GM12878 (cell line): ENCODE results near the gene PAQR8. TPM values are rescaled to one million over a fixed set of nuclear protein-coding genes. Genes with fewer than 3 reads are reported as not detected.

Experiments
- ASH2L ChIP-seq: fragments of 300-600, 200-600 bp; sonication (generic); IDR thresholded peaks from 2 replicates; pipeline ENCODE4 v1.6.1; 2017; ENCODE audit warnings: low read depth, mild to moderate bottlenecking, borderline replicate concordance
- CHD2 ChIP-seq: IDR thresholded peaks from 2 replicates; pipeline ENCODE4 v1.6.1; 2011; ENCODE audit warnings: low read depth, low read length, improper control_type of control experiment, borderline replicate concordance
- CREB1 ChIP-seq: IDR thresholded peaks from 2 replicates; pipeline ENCODE4 v1.6.1; 2012; ENCODE audit warnings: low read depth, mild to moderate bottlenecking, inconsistent platforms
- HDAC6 ChIP-seq: fragments of 200-600 bp; sonication (generic); IDR thresholded peaks from one replicate; pipeline ENCODE4 v1.8.0; 2017; ENCODE audit warnings: antibody characterized with exemption; ENCODE audit not compliant: unreplicated experiment
- KAT2A ChIP-seq: conservative IDR thresholded peaks from 2 replicates; pipeline ENCODE4 v1.6.1; 2011; ENCODE audit warnings: low read depth, low read length; ENCODE audit not compliant: control insufficient read depth
- RAD51 ChIP-seq: fragments of 450-650 bp; IDR thresholded peaks from 2 replicates; pipeline ENCODE4 v1.6.1; 2016; ENCODE audit warnings: moderate library complexity, mild to moderate bottlenecking, inconsistent platforms
- RCOR1 ChIP-seq: conservative IDR thresholded peaks from 2 replicates; pipeline ENCODE4 v1.6.1; 2012; ENCODE audit warnings: low read depth, low read length, improper control_type of control experiment
- SIN3A ChIP-seq: IDR thresholded peaks from 2 replicates; pipeline ENCODE4 v1.6.1; 2012; ENCODE audit warnings: low read depth, low read length, improper control_type of control experiment
- ZNF24 ChIP-seq: fragments of 450-650 bp; IDR thresholded peaks from 2 replicates; pipeline ENCODE4 v1.6.1; 2017; ENCODE audit warnings: antibody characterized with exemption, mild to moderate bottlenecking
- ZNF274 ChIP-seq: IDR thresholded peaks from one replicate; pipeline ENCODE4 v1.8.0; 2011; ENCODE audit not compliant: insufficient read length, insufficient read depth
- ZNF384 ChIP-seq: IDR thresholded peaks from 2 replicates; pipeline ENCODE4 v1.6.1; 2012; ENCODE audit warnings: low read depth, mild to moderate bottlenecking, low read length, improper control_type of control experiment, borderline replicate concordance
- polyA plus RNA-seq, 11 experiments: library from polyadenylated mRNA; depleted of rRNA in 4 of 11; unstranded in 6 of 11; stranded (reverse) in 5 of 11; fragments of >200 nt; fragmentation: Nextera tagmentation in 4 of 11; fragmentation: Illumina TruSeq in 1 of 11; extraction: Ambion mirVana in 4 of 11; extraction: Trizol in 1 of 11; gene quantifications; 1 replicate in 1 of 11; 2 replicates in 10 of 11; pipeline versions ENCODE4 v1.2.1 to v1.2.3, GENCODE V29; 2011 to 2016; ENCODE audit warnings: inconsistent platforms in 2 of 11, missing spikeins in 2 of 11, low read depth in 1 of 11
- total RNA-seq, 4 experiments: library from RNA; depleted of rRNA in 3 of 4; stranded (reverse); fragments of >200 nt in 3 of 4; fragmentation: Illumina TruSeq in 1 of 4; extraction: Trizol in 1 of 4; gene quantifications; 2 replicates each; pipeline versions ENCODE4 v1.2.1 to v1.2.3, GENCODE V29; 2013 to 2021
- TF ChIP-seq, protein P1 (sequence below): fragments of 450-650 bp; IDR thresholded peaks from 2 replicates; pipeline ENCODE4 v1.6.1; 2018; ENCODE audit warnings: borderline replicate concordance, mild to moderate bottlenecking; ENCODE audit not compliant: partially characterized antibody
- TF ChIP-seq, protein P2 (sequence below): IDR thresholded peaks from 2 replicates; pipeline ENCODE4 v1.6.1; 2011; ENCODE audit warnings: low read depth, low read length, improper control_type of control experiment, borderline replicate concordance
- TF ChIP-seq, protein P3 (sequence below): fragments of 150-350 bp; IDR thresholded peaks from 2 replicates; pipeline ENCODE4 v1.6.1; 2016; ENCODE audit warnings: low read depth, low read length
- TF ChIP-seq, protein P4 (sequence below): fragments of 450-650 bp; IDR thresholded peaks from 2 replicates; pipeline ENCODE4 v1.6.1; 2016; ENCODE audit warnings: mild to moderate bottlenecking
- TF ChIP-seq, protein P5 (sequence below): IDR thresholded peaks from 2 replicates; pipeline ENCODE4 v1.6.1; 2012; ENCODE audit warnings: improper control_type of control experiment, low read depth, low read length; ENCODE audit not compliant: insufficient replicate concordance

Gene PAQR8
- total and polyA plus RNA-seq, 10 of the 15 experiments (the other 5 are each of a cell fraction or from before 2014, with no cell fraction given) = 3.9 to 22.4 (median 14.6) TPM

DNA sequence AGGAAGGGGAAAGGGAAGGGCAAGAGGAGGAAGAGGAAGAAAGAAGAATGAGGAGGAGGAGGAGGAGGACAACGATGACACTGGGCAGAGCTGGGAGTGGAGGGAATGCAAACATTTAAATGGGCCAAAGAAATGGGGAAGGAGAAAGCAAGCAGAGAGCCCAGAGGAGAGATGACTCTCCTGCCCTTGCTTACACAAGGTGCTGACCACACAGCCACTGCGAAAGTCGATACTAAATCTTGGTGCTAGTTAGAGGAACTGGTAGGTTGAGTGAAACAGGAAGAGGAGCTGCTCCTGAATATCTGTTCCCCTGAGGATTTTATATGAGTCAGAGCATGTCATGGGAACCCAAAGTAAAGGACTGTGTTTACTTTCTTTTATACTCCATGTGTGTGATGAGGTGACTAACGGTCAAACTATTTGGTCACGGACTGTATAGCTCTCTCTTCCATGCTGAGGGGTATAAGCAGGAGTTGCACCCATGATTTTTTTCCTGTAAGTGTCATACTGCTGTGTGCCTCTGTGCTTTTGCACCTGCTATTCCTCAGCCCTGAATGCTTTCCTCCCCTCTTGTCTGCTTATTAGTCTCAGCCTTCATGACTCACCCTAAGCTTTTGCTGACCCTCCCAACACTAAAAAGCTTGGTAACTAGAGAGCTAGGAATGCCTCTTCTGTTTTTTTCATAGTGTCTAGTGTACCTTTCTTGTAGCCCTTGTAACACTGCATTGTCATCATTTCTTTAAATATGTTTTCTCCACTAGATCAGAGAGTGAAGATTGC lies 9.5 kb upstream of the PAQR8 start (continued):
- TF ChIP-seq, protein P1, sequence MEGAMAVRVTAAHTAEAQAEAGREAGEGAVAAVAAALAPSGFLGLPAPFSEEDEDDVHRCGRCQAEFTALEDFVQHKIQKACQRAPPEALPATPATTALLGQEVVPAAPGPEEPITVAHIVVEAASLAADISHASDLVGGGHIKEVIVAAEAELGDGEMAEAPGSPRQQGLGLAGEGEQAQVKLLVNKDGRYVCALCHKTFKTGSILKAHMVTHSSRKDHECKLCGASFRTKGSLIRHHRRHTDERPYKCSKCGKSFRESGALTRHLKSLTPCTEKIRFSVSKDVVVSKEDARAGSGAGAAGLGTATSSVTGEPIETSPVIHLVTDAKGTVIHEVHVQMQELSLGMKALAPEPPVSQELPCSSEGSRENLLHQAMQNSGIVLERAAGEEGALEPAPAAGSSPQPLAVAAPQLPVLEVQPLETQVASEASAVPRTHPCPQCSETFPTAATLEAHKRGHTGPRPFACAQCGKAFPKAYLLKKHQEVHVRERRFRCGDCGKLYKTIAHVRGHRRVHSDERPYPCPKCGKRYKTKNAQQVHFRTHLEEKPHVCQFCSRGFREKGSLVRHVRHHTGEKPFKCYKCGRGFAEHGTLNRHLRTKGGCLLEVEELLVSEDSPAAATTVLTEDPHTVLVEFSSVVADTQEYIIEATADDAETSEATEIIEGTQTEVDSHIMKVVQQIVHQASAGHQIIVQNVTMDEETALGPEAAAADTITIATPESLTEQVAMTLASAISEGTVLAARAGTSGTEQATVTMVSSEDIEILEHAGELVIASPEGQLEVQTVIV = no peak
- TF ChIP-seq HDAC6 (no peak), SIN3A (no peak), KAT2A (no peak), ZNF24 (no peak), CREB1 (peak; percentile 39; the same call in 1 of the 2 replicates), RAD51 (no peak), CHD2 (no peak), ASH2L (no peak), ZNF384 (peak; percentile 4; the same call in 1 of the 2 replicates), ZNF274 (no peak), RCOR1 (no peak)
- TF ChIP-seq, protein P2, sequence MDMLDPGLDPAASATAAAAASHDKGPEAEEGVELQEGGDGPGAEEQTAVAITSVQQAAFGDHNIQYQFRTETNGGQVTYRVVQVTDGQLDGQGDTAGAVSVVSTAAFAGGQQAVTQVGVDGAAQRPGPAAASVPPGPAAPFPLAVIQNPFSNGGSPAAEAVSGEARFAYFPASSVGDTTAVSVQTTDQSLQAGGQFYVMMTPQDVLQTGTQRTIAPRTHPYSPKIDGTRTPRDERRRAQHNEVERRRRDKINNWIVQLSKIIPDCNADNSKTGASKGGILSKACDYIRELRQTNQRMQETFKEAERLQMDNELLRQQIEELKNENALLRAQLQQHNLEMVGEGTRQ = no peak
- TF ChIP-seq, protein P3, sequence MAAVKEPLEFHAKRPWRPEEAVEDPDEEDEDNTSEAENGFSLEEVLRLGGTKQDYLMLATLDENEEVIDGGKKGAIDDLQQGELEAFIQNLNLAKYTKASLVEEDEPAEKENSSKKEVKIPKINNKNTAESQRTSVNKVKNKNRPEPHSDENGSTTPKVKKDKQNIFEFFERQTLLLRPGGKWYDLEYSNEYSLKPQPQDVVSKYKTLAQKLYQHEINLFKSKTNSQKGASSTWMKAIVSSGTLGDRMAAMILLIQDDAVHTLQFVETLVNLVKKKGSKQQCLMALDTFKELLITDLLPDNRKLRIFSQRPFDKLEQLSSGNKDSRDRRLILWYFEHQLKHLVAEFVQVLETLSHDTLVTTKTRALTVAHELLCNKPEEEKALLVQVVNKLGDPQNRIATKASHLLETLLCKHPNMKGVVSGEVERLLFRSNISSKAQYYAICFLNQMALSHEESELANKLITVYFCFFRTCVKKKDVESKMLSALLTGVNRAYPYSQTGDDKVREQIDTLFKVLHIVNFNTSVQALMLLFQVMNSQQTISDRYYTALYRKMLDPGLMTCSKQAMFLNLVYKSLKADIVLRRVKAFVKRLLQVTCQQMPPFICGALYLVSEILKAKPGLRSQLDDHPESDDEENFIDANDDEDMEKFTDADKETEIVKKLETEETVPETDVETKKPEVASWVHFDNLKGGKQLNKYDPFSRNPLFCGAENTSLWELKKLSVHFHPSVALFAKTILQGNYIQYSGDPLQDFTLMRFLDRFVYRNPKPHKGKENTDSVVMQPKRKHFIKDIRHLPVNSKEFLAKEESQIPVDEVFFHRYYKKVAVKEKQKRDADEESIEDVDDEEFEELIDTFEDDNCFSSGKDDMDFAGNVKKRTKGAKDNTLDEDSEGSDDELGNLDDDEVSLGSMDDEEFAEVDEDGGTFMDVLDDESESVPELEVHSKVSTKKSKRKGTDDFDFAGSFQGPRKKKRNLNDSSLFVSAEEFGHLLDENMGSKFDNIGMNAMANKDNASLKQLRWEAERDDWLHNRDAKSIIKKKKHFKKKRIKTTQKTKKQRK = no peak
- TF ChIP-seq, protein P4, sequence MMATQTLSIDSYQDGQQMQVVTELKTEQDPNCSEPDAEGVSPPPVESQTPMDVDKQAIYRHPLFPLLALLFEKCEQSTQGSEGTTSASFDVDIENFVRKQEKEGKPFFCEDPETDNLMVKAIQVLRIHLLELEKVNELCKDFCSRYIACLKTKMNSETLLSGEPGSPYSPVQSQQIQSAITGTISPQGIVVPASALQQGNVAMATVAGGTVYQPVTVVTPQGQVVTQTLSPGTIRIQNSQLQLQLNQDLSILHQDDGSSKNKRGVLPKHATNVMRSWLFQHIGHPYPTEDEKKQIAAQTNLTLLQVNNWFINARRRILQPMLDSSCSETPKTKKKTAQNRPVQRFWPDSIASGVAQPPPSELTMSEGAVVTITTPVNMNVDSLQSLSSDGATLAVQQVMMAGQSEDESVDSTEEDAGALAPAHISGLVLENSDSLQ = no peak
- TF ChIP-seq, protein P5, sequence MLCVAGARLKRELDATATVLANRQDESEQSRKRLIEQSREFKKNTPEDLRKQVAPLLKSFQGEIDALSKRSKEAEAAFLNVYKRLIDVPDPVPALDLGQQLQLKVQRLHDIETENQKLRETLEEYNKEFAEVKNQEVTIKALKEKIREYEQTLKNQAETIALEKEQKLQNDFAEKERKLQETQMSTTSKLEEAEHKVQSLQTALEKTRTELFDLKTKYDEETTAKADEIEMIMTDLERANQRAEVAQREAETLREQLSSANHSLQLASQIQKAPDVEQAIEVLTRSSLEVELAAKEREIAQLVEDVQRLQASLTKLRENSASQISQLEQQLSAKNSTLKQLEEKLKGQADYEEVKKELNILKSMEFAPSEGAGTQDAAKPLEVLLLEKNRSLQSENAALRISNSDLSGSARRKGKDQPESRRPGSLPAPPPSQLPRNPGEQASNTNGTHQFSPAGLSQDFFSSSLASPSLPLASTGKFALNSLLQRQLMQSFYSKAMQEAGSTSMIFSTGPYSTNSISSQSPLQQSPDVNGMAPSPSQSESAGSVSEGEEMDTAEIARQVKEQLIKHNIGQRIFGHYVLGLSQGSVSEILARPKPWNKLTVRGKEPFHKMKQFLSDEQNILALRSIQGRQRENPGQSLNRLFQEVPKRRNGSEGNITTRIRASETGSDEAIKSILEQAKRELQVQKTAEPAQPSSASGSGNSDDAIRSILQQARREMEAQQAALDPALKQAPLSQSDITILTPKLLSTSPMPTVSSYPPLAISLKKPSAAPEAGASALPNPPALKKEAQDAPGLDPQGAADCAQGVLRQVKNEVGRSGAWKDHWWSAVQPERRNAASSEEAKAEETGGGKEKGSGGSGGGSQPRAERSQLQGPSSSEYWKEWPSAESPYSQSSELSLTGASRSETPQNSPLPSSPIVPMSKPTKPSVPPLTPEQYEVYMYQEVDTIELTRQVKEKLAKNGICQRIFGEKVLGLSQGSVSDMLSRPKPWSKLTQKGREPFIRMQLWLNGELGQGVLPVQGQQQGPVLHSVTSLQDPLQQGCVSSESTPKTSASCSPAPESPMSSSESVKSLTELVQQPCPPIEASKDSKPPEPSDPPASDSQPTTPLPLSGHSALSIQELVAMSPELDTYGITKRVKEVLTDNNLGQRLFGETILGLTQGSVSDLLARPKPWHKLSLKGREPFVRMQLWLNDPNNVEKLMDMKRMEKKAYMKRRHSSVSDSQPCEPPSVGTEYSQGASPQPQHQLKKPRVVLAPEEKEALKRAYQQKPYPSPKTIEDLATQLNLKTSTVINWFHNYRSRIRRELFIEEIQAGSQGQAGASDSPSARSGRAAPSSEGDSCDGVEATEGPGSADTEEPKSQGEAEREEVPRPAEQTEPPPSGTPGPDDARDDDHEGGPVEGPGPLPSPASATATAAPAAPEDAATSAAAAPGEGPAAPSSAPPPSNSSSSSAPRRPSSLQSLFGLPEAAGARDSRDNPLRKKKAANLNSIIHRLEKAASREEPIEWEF = no peak
